Fibroblast of villous mesenchyme (primary cell): ENCODE data around the gene GMIP. TPM values are rescaled to one million over a fixed set of nuclear protein-coding genes. Genes with fewer than 3 reads are reported as not detected.

Experiments used
- DNase-seq: peaks from one replicate; pipeline ENCODE4 v3.0.0-alpha.2; 2010; ENCODE audit warnings: low read depth
- H3K4me3 ChIP-seq: 2 replicates; pipeline ENCODE4 v1.5.1; 2011; ENCODE audit warnings: low read depth, mild to moderate bottlenecking, low read length
- CTCF ChIP-seq: IDR thresholded peaks from 2 replicates; pipeline ENCODE4 v1.5.1; 2012; ENCODE audit warnings: low read depth, mild to moderate bottlenecking, low read length; ENCODE audit not compliant: insufficient read depth
- total RNA-seq: library from RNA; depleted of rRNA; stranded (reverse); fragments of >200 nt; gene quantifications from 2 replicates; pipeline ENCODE4 v1.2.3, GENCODE V29; 2012

GMIP gene
- total RNA-seq, 1 donor: 5.6 TPM

- DNase-seq: peak; percentile 63
- peak overlapping the region; percentile 45 for H3K4me3 ChIP-seq
- TF ChIP-seq CTCF: no peak
These were observed 14.8 kb downstream of the GMIP start for GRCh38 chr19:19628501-19629134.

GRCh38 chr19:19627621-19628500 is 15.6 kb downstream of the GMIP start, which contains the start of gene LPAR2:
LPAR2 (minus strand) TSS chr19:19628220; CDS start chr19:19627275, 945 bp downstream.
- peak within 1 kb of the TSS; percentile 45 for H3K4me3 ChIP-seq
- no peak for TF ChIP-seq CTCF
- peak; percentile 18 for DNase-seq

- DNase-seq: no peak
- no peak for TF ChIP-seq CTCF
- H3K4me3 ChIP-seq: no peak overlapping the region
These were observed 16.7 kb downstream of the GMIP start for GRCh38 chr19:19626516-19627472.

- no peak for TF ChIP-seq CTCF
- no peak overlapping the region for H3K4me3 ChIP-seq
- no peak for DNase-seq
These were observed 19.4 kb downstream of the GMIP start for GRCh38 chr19:19624032-19624570.

GRCh38 chr19:19623383-19623782 is 20.1 kb downstream of the GMIP start:
- TF ChIP-seq CTCF: no peak
- H3K4me3 ChIP-seq: no peak overlapping the region
- no peak for DNase-seq

- DNase-seq: no peak
- no peak overlapping the region for H3K4me3 ChIP-seq
- TF ChIP-seq CTCF: no peak
These were observed 23.6 kb downstream of the GMIP start for GRCh38 chr19:19619849-19620210.
